HG02588 (cell line): ENCODE data around the gene PCLO.

Source experiments
- ATAC-seq: cut with Tn5 transposase; IDR thresholded peaks from one replicate; pipeline ENCODE4 v1.9.1; 2021; ENCODE audit warnings: mild to moderate bottlenecking, moderate library complexity; ENCODE audit not compliant: unreplicated experiment

PCLO gene, protein sequence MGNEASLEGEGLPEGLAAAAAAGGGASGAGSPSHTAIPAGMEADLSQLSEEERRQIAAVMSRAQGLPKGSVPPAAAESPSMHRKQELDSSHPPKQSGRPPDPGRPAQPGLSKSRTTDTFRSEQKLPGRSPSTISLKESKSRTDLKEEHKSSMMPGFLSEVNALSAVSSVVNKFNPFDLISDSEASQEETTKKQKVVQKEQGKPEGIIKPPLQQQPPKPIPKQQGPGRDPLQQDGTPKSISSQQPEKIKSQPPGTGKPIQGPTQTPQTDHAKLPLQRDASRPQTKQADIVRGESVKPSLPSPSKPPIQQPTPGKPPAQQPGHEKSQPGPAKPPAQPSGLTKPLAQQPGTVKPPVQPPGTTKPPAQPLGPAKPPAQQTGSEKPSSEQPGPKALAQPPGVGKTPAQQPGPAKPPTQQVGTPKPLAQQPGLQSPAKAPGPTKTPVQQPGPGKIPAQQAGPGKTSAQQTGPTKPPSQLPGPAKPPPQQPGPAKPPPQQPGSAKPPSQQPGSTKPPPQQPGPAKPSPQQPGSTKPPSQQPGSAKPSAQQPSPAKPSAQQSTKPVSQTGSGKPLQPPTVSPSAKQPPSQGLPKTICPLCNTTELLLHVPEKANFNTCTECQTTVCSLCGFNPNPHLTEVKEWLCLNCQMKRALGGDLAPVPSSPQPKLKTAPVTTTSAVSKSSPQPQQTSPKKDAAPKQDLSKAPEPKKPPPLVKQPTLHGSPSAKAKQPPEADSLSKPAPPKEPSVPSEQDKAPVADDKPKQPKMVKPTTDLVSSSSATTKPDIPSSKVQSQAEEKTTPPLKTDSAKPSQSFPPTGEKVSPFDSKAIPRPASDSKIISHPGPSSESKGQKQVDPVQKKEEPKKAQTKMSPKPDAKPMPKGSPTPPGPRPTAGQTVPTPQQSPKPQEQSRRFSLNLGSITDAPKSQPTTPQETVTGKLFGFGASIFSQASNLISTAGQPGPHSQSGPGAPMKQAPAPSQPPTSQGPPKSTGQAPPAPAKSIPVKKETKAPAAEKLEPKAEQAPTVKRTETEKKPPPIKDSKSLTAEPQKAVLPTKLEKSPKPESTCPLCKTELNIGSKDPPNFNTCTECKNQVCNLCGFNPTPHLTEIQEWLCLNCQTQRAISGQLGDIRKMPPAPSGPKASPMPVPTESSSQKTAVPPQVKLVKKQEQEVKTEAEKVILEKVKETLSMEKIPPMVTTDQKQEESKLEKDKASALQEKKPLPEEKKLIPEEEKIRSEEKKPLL (N-terminal part only)

DNA sequence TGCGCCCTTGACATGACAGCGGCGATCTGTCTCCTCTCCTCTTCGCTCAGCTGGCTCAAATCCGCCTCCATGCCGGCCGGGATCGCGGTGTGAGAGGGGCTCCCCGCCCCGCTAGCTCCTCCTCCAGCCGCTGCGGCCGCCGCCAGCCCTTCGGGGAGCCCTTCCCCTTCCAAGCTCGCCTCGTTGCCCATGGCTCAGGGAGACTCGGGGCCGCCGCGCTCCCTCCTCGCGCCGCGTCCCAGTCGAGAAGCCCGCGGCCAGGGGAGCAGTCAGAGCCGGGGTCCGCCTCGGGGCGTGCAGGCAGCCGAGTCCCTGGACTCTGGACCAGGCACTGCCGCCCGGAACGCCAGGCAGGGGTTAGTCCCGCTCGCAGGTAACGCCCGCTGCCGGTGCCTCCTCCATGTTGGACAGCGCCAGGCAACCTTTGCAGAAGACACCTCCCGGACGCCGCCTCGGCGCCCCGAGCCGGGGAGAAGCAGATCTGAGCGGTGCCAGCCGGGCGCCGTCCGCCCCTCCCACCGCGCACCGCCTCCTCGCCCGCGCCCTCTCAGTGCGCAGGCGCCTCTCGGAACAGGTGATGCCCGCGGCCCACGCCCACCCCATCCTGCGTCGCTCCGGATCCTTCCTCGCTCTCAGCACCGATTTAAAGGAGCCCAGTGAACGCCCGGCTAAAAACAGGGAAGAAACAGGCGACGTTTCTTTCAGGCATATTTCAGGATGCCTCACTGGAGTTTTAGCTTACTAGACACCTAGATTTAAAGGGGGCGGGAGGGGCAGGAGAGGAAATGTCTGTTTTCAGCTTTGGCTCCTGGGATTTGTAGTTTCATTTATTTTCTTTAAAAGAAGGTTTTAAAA, at the start of gene PCLO:
TSS of gene PCLO (minus strand) at position 483 of the 855 bp plus-strand sequence. CDS start at position 191, 292 bp downstream.
- peak; percentile 92 for ATAC-seq

DNA sequence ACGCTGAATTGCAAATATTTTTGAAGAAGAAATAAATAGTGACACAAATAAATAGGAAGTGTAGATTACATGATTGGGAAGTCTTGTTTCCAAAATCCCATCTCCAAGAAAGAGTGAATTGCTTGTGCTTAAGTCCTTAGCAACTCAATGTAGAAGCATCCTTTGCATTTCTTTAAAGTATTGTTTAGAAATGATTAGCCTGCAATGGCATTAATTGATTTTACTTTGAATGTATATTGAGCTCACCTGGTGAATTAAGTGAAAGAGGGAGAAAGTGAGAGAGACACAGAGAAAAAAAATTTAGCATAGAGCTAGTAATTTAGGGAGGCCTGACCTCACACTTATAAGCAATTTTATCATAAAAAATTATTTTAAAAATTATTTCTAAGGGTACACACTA, 49.0 kb upstream of the PCLO start:
- ATAC-seq = no peak

DNA sequence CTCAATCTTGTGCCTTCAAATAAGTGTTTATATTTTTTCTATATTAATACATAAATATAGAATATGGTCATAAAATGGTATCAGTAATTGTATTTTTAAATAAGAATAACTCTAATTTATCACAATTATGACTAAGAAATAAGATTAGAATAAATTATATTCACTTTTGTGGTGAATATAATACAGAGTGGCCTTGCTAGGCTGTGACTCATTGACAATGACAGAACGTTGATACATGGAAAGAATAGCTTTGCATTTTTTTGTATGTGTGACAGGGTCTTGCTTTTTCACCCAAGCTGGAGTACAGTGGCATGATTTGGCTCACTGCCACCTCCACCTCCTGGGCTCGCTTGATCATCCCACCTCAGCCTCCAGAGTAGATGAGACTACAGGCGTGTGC, 47.8 kb upstream of the PCLO start:
- ATAC-seq = no peak

DNA sequence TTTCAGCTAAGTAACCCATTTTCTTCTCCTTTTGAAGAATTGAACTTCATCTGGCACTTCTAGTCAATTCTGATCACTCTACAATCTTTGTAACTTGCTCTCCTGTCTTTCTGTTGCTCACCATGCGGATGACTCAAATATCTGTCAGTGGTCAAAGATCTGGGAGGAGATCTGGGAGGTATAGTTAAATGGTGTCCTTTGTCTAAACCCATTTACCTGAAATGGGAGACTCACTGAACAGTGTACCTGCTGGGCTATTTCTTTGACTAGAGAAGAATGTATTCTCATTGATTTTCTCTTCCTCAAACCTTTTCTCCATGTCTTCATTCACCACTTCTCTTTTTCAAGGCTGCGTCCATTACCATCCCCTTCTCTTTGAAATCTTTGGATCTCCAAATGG, 42.0 kb upstream of the PCLO start:
- ATAC-seq = no peak

DNA sequence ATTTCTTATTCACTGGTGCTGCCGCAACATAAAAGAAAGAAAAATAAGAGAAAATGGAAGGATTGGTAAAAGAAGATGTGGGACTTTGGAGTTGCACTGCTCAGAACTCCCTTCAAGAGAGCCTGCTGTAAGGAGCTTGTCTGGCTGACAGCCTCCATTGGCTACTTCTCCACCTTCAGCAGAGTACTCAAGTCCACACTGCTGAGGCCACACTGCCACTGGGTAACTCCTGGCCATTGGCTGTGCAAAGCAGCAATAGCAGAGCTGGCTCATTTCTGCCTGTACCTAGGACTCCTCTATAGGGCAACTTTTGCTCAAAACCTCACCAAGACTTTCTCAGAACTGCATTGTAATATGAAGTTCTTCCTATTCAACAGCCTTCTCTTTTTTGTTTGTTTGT, 38.7 kb upstream of the PCLO start:
- ATAC-seq = no peak

DNA sequence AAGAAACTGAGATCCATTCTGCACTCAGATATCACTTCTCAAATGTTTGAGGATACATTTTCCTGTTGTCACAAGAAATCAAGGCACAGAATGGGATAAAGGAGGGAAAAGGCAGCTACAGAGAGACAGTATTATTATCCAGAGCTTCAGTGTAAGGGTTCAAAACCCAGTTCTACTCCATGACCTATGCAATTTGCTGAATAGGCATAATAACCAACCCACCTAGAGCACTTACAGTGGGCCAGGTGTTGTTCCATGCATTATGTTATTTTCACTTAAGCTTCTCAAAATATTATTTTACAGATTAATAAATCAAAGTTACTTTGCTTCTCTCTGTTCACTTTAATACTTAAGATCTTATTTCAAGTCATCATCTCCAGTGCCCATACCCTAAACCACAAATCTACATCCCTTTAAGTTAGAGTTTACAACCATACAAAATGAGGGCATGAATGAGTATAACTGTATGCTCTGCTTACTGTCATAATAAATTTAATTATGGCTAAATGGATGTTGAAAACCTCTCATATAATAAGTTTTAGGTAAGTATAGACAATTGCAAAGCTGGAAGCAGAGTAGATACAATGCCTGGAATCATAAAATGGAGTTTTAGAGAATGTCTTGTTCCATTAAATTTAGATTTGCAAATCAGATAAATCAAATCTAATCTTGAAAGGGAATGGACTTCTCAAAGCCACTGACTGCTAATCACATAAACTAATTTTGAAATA, 28.1 kb upstream of the PCLO start:
- no peak for ATAC-seq

DNA sequence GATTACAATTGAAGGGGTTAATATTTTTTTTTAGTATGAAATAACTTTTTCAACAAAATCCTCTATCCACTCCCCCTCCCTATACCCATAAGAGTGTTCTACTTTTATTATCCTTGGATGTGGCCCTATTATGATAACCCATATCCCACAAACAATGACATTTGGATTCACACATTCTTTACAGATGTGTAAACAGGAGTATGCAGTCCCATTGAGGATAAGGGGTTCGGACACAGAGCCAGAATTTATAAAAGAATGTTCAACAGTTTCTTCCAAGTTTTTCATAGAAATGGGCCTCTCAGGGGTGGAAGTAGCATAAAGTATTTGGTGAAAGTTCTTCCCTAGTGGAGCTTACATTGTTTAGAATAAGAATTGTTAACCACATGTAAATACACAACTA, 16.1 kb upstream of the PCLO start:
- ATAC-seq = no peak

DNA sequence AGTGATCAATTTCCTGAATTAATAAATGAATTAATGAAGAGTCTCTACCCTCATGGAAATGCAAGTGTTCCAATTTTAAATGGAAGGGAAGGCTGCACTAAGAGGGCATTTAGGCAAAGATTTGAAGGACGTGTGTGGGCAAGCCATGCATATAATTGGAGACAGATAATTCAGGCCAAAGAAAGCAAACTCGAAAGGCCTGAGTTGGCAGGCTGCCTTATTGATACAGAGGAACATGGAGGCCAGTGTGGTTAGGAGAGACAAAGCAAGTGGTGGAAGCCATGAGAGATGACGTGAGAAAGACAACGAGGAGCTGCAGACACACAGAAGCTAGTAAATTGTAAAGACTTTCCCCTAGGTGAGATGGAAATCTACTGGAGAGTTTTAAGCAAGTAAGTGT, 15.4 kb upstream of the PCLO start:
- ATAC-seq = no peak

DNA sequence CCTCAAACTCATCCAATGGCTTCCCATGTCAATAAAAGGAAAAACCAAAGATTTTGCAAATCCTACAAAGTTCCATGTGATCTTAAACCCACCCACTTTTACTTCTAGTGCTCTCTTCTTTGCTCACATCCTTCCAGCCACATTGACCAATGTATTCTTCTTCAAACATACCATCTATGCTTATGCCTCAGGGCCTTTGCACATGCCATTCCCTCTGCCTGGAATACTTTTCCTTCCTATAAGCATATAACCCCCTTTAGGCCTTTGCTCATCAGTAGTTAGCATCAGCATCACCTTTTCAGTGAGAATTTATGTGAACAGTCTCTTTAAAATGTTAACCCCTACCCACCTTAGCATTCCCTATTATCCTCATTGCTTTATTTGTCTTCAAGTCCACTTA, 11.0 kb upstream of the PCLO start:
- ATAC-seq = no peak

DNA sequence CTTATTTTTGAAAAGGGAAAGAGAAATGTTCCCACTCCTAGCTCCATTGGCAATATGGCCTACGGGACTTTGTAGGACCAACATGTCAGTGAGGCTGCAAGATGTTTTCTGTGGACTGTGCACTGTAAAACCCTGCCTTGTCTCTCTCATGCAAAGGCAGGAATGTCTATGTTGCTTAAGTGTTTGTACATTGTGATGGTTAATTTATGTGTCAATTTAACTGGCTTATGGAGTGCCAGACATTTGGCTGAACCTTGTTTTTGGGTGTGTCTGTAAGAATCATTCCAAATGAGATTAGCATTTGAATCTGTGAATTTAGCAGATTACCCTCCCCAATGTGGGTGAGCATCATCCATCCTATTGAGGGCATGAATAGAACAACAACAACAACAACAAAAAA, 4.1 kb upstream of the PCLO start:
- no peak for ATAC-seq

DNA sequence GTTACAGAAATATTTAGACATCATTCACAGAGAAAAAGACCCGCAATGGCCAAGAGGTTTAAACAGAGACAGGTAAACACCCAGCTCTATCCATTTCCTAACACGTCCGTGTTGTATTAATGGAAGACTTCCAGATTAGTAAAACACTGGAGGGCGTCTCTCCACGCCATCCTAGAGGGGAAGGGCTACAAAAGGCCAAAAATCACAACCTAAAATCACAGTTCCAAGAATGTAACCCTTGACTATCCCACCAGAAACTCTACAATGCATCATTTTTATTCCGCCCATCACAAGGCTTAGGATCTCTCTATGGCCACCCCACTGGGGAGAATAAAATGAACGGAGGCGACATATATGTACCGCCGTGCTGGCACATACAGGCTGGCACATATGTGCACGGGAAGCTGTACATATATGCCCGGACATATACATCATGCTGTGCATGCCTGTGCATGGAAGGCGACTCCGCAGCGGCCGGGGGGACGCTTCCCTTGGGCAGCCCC, 734 bp downstream of the PCLO start:
- ATAC-seq = peak; percentile 15

DNA sequence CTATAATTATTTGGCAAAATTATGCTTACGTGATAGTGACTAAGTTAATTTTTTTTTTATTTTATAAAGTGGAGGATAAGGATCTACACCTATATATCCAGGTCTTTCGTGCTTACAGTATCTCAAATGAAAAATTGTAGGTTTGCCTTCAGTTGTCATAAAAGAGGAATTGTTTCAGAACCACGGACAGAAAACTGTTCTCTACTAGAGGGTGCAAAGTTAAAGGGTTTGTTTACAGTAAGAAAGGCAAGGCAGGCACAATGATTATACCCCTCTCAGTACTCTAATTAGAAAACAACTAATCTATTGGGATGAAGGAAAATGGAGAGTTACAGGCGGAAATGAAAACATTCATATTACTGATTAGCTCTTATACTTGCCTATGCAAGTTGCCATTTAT, 1.5 kb downstream of the PCLO start:
- ATAC-seq = no peak

DNA sequence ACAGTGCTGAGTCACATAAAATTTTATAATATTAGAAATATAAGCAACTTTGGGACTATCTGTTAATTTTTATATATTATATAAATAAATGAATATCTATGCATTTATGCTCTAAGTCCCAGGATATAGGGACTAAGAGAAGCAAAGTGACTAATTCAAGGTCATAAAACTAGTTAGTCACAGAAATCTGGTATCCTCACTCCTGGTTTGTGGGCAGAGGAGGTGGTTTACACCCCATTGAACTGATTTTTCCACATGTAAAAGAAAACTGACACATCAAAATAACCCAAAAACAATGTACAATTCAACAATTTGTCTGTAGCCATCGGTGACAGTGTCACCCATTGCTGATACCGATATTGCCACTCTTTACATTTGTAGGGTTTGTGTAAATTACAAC, 3.0 kb downstream of the PCLO start:
- no peak for ATAC-seq

DNA sequence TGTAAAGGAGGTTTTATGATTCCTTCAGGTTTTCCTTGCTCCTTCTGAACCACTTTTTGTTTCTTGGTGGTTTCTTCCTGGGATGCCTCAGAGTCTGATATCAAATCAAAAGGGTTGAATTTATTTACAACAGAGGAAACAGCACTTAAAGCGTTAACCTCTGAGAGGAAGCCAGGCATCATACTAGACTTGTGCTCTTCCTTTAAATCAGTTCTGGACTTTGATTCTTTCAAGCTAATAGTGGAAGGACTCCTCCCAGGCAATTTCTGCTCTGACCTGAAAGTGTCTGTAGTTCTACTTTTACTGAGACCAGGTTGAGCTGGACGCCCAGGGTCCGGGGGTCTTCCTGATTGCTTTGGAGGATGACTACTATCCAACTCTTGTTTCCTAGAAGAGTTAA, 6.7 kb downstream of the PCLO start:
- ATAC-seq = no peak

DNA sequence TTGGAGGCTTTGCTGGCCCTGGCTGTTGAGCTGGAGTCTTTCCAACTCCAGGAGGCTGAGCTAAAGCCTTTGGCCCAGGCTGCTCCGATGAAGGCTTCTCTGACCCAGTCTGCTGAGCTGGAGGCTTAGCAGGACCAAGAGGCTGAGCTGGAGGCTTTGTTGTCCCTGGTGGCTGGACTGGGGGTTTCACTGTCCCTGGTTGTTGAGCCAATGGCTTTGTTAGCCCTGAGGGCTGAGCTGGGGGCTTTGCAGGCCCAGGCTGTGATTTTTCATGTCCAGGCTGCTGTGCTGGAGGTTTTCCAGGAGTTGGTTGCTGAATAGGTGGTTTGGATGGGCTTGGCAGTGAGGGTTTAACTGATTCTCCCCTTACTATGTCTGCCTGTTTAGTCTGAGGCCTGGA, 7.3 kb downstream of the PCLO start:
- no peak for ATAC-seq

DNA sequence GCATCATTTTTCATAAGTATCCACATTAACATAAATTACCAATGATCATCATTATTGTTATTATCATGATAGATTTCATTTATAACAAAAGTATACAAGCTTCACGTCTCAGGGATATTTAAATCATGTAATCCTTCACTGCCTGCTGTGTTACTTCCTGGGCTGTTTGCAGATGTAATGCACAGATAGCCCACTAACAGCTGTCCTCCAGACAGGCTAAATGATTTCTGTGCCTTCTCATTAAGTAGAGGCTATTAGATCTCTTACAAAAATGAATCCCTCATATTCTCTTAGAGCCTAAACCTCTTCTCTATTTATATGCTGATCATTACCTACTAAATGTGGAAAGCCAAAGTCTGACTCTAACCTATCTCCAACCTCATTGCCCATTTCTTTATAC, 9.3 kb downstream of the PCLO start:
- no peak for ATAC-seq

DNA sequence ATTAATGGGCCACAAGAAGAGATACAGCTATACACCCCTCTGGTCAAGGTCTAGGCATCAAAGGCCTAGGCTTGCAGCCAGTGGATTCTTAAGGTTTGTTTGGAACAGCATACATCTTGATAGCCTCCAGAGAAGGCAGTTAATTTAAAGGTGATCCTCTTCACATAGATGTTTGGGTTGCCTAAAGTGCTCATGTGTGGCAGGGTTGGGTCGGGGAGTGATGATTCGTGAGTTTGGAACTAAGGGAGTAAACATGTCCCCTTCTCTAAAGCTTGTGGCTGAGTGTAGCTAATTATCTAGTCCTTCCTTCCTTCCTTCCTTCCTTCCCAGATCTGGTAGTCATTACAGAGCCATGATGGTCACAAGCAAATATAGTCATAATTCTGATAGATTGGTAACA, 12.4 kb downstream of the PCLO start:
- ATAC-seq = no peak

DNA sequence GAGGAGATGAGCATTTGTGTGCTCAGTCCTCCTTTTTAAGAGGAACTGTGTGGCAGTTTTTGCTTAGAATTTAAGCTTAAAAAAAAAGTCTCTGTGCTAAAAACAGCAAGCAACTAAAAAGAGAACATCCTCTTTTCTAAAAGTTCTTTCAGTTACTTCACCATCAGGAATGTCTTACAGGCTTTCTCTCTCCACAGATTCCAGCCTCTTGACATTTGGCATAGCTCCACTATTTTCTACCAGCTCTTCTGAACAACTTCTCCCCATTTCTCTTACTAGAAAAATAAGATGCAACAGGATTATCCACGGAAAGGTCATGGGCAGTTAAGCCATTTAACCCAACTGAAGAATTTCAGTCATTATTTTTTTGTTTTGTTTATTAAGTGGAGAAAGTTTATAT, 13.2 kb downstream of the PCLO start:
- ATAC-seq = no peak

DNA sequence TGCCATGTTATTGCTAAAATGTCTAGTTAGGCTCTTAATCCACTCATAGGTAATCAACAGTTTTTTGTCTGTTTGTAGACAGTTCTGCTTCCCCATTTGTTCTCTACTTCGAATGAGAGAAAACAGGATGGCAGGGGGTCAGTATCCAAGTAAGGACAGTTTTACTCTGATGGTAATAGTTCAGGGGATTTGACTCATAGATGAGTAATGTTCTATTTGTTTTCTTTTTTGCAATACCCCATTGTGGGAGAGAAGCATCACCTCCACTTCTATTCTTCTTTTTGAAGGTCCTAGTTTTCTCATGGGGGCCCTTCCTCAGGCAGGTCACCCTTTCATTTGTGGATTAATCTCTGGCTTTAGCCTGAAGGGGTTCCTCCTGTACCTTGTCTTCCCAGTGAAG, 13.9 kb downstream of the PCLO start:
- ATAC-seq = no peak

DNA sequence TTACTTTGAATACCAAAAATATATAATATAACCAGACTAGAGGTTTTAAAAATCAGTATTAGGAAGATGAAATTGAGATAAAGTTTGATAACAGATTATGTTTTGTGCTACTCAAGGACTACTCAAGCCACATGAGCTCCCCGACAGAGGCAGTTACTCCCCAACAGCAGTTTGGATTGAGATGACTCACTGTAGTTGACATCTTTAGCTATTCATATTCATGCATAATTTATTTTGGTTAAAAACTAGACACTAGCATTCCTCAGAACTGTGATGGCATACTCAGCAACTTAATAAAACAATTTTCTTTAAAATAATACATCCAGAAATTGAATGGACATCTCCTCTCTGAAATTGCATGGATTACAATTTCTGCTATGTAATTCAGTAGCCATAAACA, 19.6 kb downstream of the PCLO start:
- ATAC-seq = no peak
